T-helper 2 cell treated with Interferon-gamma antibody and Interleukin-4, amounts not matched to agents 5 μg/mL and 100 μg/mL, for 36 hours (primary cell): ENCODE results near the gene SEMA3A.
"Not testable (repeated sequence)": the region's sequence is repeated elsewhere in the genome, so short reads cannot be mapped to it uniquely, and the experiment has no call there.

Source experiments
- DNase-seq: peaks from one replicate; pipeline ENCODE4 v3.0.0; 2021; ENCODE audit warnings: low spot score
- H3K27ac Mint-ChIP-seq: one replicate; pipeline ENCODE4 v1.8.0; 2021; ENCODE audit warnings: mild to moderate bottlenecking, mixed read lengths
- H3K27me3 Mint-ChIP-seq: one replicate; pipeline ENCODE4 v1.8.0; 2021; ENCODE audit warnings: low read depth, mixed read lengths
- H3K36me3 Mint-ChIP-seq: one replicate; pipeline ENCODE4 v1.8.0; 2021; ENCODE audit warnings: low read depth, mixed read lengths
- H3K4me1 Mint-ChIP-seq: one replicate; pipeline ENCODE4 v1.8.0; 2021; ENCODE audit warnings: low read depth, mixed read lengths
- H3K4me3 Mint-ChIP-seq: one replicate; pipeline ENCODE4 v1.8.0; 2022; ENCODE audit warnings: mild to moderate bottlenecking, moderate library complexity, mixed read lengths
- H3K9me3 Mint-ChIP-seq: one replicate; pipeline ENCODE4 v1.8.0; 2021; ENCODE audit warnings: mixed read lengths

SEMA3A gene

GRCh38 chr7:84070770-84071169 lies 123.8 kb downstream of the SEMA3A start:
- Mint-ChIP-seq H3K27me3 (no peaks in the 10 kb centered on the region), H3K9me3 (no peaks in the 10 kb centered on the region), H3K27ac (no peak overlapping the region), H3K4me1 (peaks cover 18% of the 10 kb centered on the region), H3K36me3 (no peaks in the 10 kb centered on the region), H3K4me3 (no peak overlapping the region)
- no peak for DNase-seq

GRCh38 chr7:84069999-84070500 lies 124.5 kb downstream of the SEMA3A start:
- no peak overlapping the region for H3K27ac Mint-ChIP-seq
- peaks cover 14% of the 10 kb centered on the region for H3K4me1 Mint-ChIP-seq
- DNase-seq: no peak
- H3K27me3 Mint-ChIP-seq: no peaks in the 10 kb centered on the region
- no peak overlapping the region for H3K4me3 Mint-ChIP-seq
- H3K9me3 Mint-ChIP-seq: no peaks in the 10 kb centered on the region
- no peaks in the 10 kb centered on the region for H3K36me3 Mint-ChIP-seq

- Mint-ChIP-seq H3K4me1 (peaks cover 10% of the 10 kb centered on the region), H3K27ac (no peak overlapping the region), H3K4me3 (no peak overlapping the region), H3K27me3 (no peaks in the 10 kb centered on the region), H3K36me3 (no peaks in the 10 kb centered on the region), H3K9me3 (no peaks in the 10 kb centered on the region)
- no peak for DNase-seq
Observed at GRCh38 chr7:84069033-84069432, 125.6 kb downstream of the SEMA3A start.

GRCh38 chr7:84062489-84062901 lies 132.1 kb downstream of the SEMA3A start:
- H3K4me3 Mint-ChIP-seq, H3K27me3 Mint-ChIP-seq, H3K9me3 Mint-ChIP-seq, H3K27ac Mint-ChIP-seq, DNase-seq, H3K36me3 Mint-ChIP-seq: not testable (repeated sequence)
- H3K4me1 Mint-ChIP-seq: peaks cover 11% of the 10 kb centered on the region

GRCh38 chr7:84060760-84061261 lies 133.8 kb downstream of the SEMA3A start:
- no peaks in the 10 kb centered on the region for H3K27me3 Mint-ChIP-seq
- no peak overlapping the region for H3K27ac Mint-ChIP-seq
- H3K9me3 Mint-ChIP-seq: no peaks in the 10 kb centered on the region
- no peak overlapping the region for H3K4me3 Mint-ChIP-seq
- no peak for DNase-seq
- H3K36me3 Mint-ChIP-seq: no peaks in the 10 kb centered on the region
- H3K4me1 Mint-ChIP-seq: peaks cover 17% of the 10 kb centered on the region

GRCh38 chr7:84060000-84060399 lies 134.6 kb downstream of the SEMA3A start:
- Mint-ChIP-seq H3K36me3 (no peaks in the 10 kb centered on the region), H3K9me3 (peaks cover 3% of the 10 kb centered on the region), H3K4me3 (no peak overlapping the region), H3K4me1 (peaks cover 18% of the 10 kb centered on the region), H3K27ac (no peak overlapping the region), H3K27me3 (no peaks in the 10 kb centered on the region)
- DNase-seq: no peak

GRCh38 chr7:84058311-84059076 lies 136.1 kb downstream of the SEMA3A start:
- Mint-ChIP-seq H3K9me3 (peaks cover 3% of the 10 kb centered on the region), H3K4me3 (no peak overlapping the region), H3K27me3 (no peaks in the 10 kb centered on the region), H3K4me1 (peaks cover 18% of the 10 kb centered on the region), H3K36me3 (no peaks in the 10 kb centered on the region), H3K27ac (no peak overlapping the region)
- DNase-seq: no peak

GRCh38 chr7:84057576-84057975 lies 137.0 kb downstream of the SEMA3A start:
- peaks cover 3% of the 10 kb centered on the region for H3K9me3 Mint-ChIP-seq
- H3K36me3 Mint-ChIP-seq: no peaks in the 10 kb centered on the region
- H3K27ac Mint-ChIP-seq: no peak overlapping the region
- H3K4me3 Mint-ChIP-seq: no peak overlapping the region
- DNase-seq: no peak
- H3K27me3 Mint-ChIP-seq: no peaks in the 10 kb centered on the region
- H3K4me1 Mint-ChIP-seq: peaks cover 18% of the 10 kb centered on the region

GRCh38 chr7:84055904-84056605 lies 138.5 kb downstream of the SEMA3A start:
- Mint-ChIP-seq H3K4me3 (no peak overlapping the region), H3K27me3 (no peaks in the 10 kb centered on the region), H3K4me1 (peaks cover 17% of the 10 kb centered on the region), H3K36me3 (no peaks in the 10 kb centered on the region), H3K27ac (no peak overlapping the region), H3K9me3 (peaks cover 3% of the 10 kb centered on the region)
- no peak for DNase-seq

- H3K27ac Mint-ChIP-seq, H3K36me3 Mint-ChIP-seq, H3K4me3 Mint-ChIP-seq, H3K27me3 Mint-ChIP-seq, DNase-seq, H3K9me3 Mint-ChIP-seq, H3K4me1 Mint-ChIP-seq: not testable (repeated sequence)
Observed at GRCh38 chr7:84055199-84055598, 139.4 kb downstream of the SEMA3A start.

- DNase-seq: no peak
- Mint-ChIP-seq H3K4me3 (no peak overlapping the region), H3K27ac (no peak overlapping the region)
Observed at GRCh38 chr7:84049071-84049836, 145.3 kb downstream of the SEMA3A start.

GRCh38 chr7:84047085-84047484 lies 147.5 kb downstream of the SEMA3A start:
- no peak for DNase-seq
- no peaks in the 10 kb centered on the region for H3K9me3 Mint-ChIP-seq
- peaks cover 9% of the 10 kb centered on the region for H3K27me3 Mint-ChIP-seq
- H3K4me1 Mint-ChIP-seq: no peaks in the 10 kb centered on the region
- H3K4me3 Mint-ChIP-seq: no peak overlapping the region
- H3K27ac Mint-ChIP-seq: no peak overlapping the region
- H3K36me3 Mint-ChIP-seq: no peaks in the 10 kb centered on the region

More at GRCh38 chr7:84049071-84049836, 145.3 kb downstream of the SEMA3A start:
- no peaks in the 10 kb centered on the region for H3K4me1 Mint-ChIP-seq
- no peaks in the 10 kb centered on the region for H3K36me3 Mint-ChIP-seq
- no peaks in the 10 kb centered on the region for H3K9me3 Mint-ChIP-seq
- peaks cover 9% of the 10 kb centered on the region for H3K27me3 Mint-ChIP-seq

- Mint-ChIP-seq H3K4me1 (no peaks in the 10 kb centered on the region), H3K27me3 (peaks cover 9% of the 10 kb centered on the region), H3K36me3 (no peaks in the 10 kb centered on the region), H3K9me3 (no peaks in the 10 kb centered on the region), H3K4me3 (no peak overlapping the region), H3K27ac (no peak overlapping the region)
- no peak for DNase-seq
Observed at GRCh38 chr7:84044834-84045233, 149.8 kb downstream of the SEMA3A start.
